K562 (cell line): ENCODE data around the gene NISCH. TPM values are rescaled to one million over a fixed set of nuclear protein-coding genes. Genes with fewer than 3 reads are reported as not detected.

Experiments
- ATAC-seq: fragments of 200-7000 bp; cut with Tn5 transposase; 3 replicates; pipeline ENCODE4 v1.9.1; 2020; ENCODE audit warnings: moderate library complexity
- BruUV-seq: library from RNA; stranded (reverse); fragments of 400-500 nt; replicated peaks from 2 replicates; lab custom pipeline; 2021; lab: Mats Ljungman, UMichigan
- CTCF ChIA-PET: fragments of 300-600 bp; formaldehyde crosslinking; extraction: SDS; loops from one replicate; lab custom pipeline; 2021; ENCODE audit warnings: low intra/inter-chr PET ratio; lab: Yijun Ruan, JAX
- POLR2A ChIA-PET: fragments of 300-600, 350-650 bp; sonication (Branson Sonifier 250); formaldehyde crosslinking; extraction: SDS; loops from one replicate; lab custom pipeline; 2021; ENCODE audit warnings: antibody characterized with exemption, inconsistent platforms; lab: Yijun Ruan, JAX
- DNase-seq, 4 experiments: peaks; one replicate each; pipeline versions ENCODE4 v3.0.0 to v3.0.0-alpha.2; 2011 to 2018; ENCODE audit warnings: low spot score in 3 of 4, mixed read lengths in 3 of 4; ENCODE audit errors: extremely low read depth in 1 of 4
- FAIRE-seq: peaks from 2 replicates; lab custom pipeline; 2011; peaks lifted over from hg19 to GRCh38; lab: Jason Lieb, UNC
- H2AFZ ChIP-seq: 2 replicates; pipeline ENCODE4 v1.6.0; 2011; ENCODE audit warnings: low read depth, low read length, control low read depth, inconsistent platforms
- H3K27ac ChIP-seq: fragments of 200-600 bp; 3 replicates; pipeline ENCODE4 v1.8.0; 2011; ENCODE audit warnings: low read depth, mild to moderate bottlenecking, control low read depth, inconsistent platforms, low read length, moderate library complexity, mixed read lengths; ENCODE audit errors: extremely low read depth
- H3K27me3 ChIP-seq, 2 experiments: fragments of 300-600 bp in 1 of 2; 2 replicates in 1 of 2; 3 replicates in 1 of 2; pipeline versions ENCODE4 v1.6.0 to v1.8.0; 2011; ENCODE audit warnings: inconsistent platforms in 2 of 2, low read length in 2 of 2, mild to moderate bottlenecking in 1 of 2, mixed read lengths in 1 of 2, moderate library complexity in 1 of 2; ENCODE audit not compliant: control insufficient read depth in 2 of 2, insufficient read depth in 2 of 2
- H3K36me3 ChIP-seq: fragments of 300-600 bp; 3 replicates; pipeline ENCODE4 v1.8.0; 2011; ENCODE audit warnings: mild to moderate bottlenecking, low read length, inconsistent platforms; ENCODE audit not compliant: control insufficient read depth, insufficient read depth
- H3K4me1 ChIP-seq, 2 experiments: fragments of 200-600 bp in 1 of 2; replicated peaks in 1 of 2; 2 replicates in 1 of 2; 3 replicates in 1 of 2; pipeline versions ENCODE4 v1.5.1 to v1.8.0; 2011; ENCODE audit warnings: inconsistent platforms in 2 of 2, low read length in 2 of 2, mild to moderate bottlenecking in 1 of 2, mixed read lengths in 1 of 2, moderate library complexity in 1 of 2; ENCODE audit not compliant: control insufficient read depth in 2 of 2, insufficient read depth in 2 of 2
- H3K4me2 ChIP-seq: 2 replicates; pipeline ENCODE4 v1.6.1; 2011; ENCODE audit warnings: low read length, control low read depth, inconsistent platforms, mixed read lengths; ENCODE audit not compliant: insufficient read depth
- H3K4me3 ChIP-seq: fragments of 200-600 bp; sonication (generic), shearing (Covaris generic); 2 replicates; pipeline ENCODE4 v1.5.1; 2016; ENCODE audit warnings: control low read depth, inconsistent platforms
- H3K79me2 ChIP-seq: fragments of 200-600 bp; 3 replicates; pipeline ENCODE4 v1.8.0; 2011; ENCODE audit warnings: low read length, inconsistent platforms; ENCODE audit not compliant: control insufficient read depth, insufficient read depth
- H3K9ac ChIP-seq, 2 experiments: 2 replicates each; pipeline versions ENCODE4 v1.6.0 to v1.6.1; 2011; ENCODE audit warnings: low read depth in 2 of 2, low read length in 2 of 2, control low read depth in 1 of 2, inconsistent platforms in 1 of 2, mild to moderate bottlenecking in 1 of 2, mixed read lengths in 1 of 2; ENCODE audit not compliant: insufficient read depth in 1 of 2
- H3K9me1 ChIP-seq: one replicate; pipeline ENCODE4 v1.6.0; 2011; ENCODE audit warnings: inconsistent platforms, mild to moderate bottlenecking, low read length, moderate library complexity; ENCODE audit not compliant: control insufficient read depth, insufficient read depth
- H3K9me3 ChIP-seq: replicated peaks from 2 replicates; pipeline ENCODE4 v1.5.1; 2011; ENCODE audit warnings: low read depth, low read length, inconsistent platforms; ENCODE audit not compliant: control insufficient read depth, insufficient read depth
- H4K20me1 ChIP-seq: replicated peaks from 2 replicates; pipeline ENCODE4 v1.6.1; 2011; ENCODE audit warnings: low read length, inconsistent platforms, mixed read lengths; ENCODE audit not compliant: control insufficient read depth, insufficient read depth
- DMBX1 ChIP-seq: fragments of 250-450 bp; sonication (Bioruptor Pico); IDR thresholded peaks from 2 replicates; pipeline ENCODE4 v1.8.0; 2022; ENCODE audit warnings: inconsistent platforms, mild to moderate bottlenecking, moderate library complexity, borderline replicate concordance
- MBD2 ChIP-seq: sonication (generic); IDR thresholded peaks from 2 replicates; pipeline ENCODE4 v1.6.1; 2016; ENCODE audit warnings: low read depth, borderline replicate concordance
- NELFE ChIP-seq: IDR thresholded peaks from 2 replicates; pipeline ENCODE4 v1.6.1; 2011; ENCODE audit warnings: mild to moderate bottlenecking; ENCODE audit not compliant: insufficient read depth, insufficient read length
- ZNF436 ChIP-seq: fragments of 250-450, 450-650 bp; sonication (Bioruptor Pico); formaldehyde crosslinking; IDR thresholded peaks from 2 replicates; pipeline ENCODE4 v1.7.0; 2020; ENCODE audit warnings: mild to moderate bottlenecking
- WGBS: fragments of 100-300 bp; shearing (Covaris generic); methylation state at CpG from one replicate; pipeline ENCODE4 v1.1.6; 2016; ENCODE audit warnings: low coverage, mixed read lengths; ENCODE audit not compliant: insufficient coverage; ENCODE audit errors: missing lambda C conversion rate; 5-methylcytosine and 5-hydroxymethylcytosine counted together
- in situ Hi-C: fragments of 300-500 bp; cut with MboI; formaldehyde crosslinking; loops from 4 replicates; pipeline ENCODE4 v1.15.0; 2018; ENCODE audit warnings: inconsistent platforms, mixed read lengths
- intact Hi-C: fragments of 100-400 bp; cut with micrococcal nuclease; formaldehyde crosslinking; loops from 2 replicates; pipeline ENCODE4 v1.14.2; 2022
- polyA plus RNA-seq, 8 experiments: library from polyadenylated mRNA; depleted of rRNA in 4 of 8; stranded (reverse) in 5 of 8; unstranded in 3 of 8; fragments of >200 nt; fragmentation: Nextera tagmentation in 2 of 8; fragmentation: Illumina TruSeq in 1 of 8; extraction: Ambion mirVana in 2 of 8; extraction: Trizol in 1 of 8; gene quantifications; 2 replicates each; pipeline versions ENCODE4 v1.2.1 to v1.2.3, GENCODE V29; 2011 to 2014; ENCODE audit warnings: inconsistent platforms in 1 of 8, missing spikeins in 1 of 8
- total RNA-seq, 7 experiments: library from RNA; depleted of rRNA in 6 of 7; stranded (reverse); fragments of >200 nt in 6 of 7; fragmentation: Illumina TruSeq in 2 of 7; extraction: Trizol in 2 of 7; gene quantifications; 2 replicates each; pipeline versions ENCODE4 v1.2.1 to v1.2.3, GENCODE V29; 2011 to 2021; ENCODE audit warnings: low replicate concordance in 1 of 7
- TF ChIP-seq, protein P1 (sequence below): fragments of 450-650 bp; IDR thresholded peaks from 2 replicates; pipeline ENCODE4 v1.6.1; 2016; ENCODE audit warnings: antibody characterized with exemption
- TF ChIP-seq, protein P2 (sequence below): IDR thresholded peaks from 2 replicates; pipeline ENCODE4 v1.6.1; 2016; ENCODE audit warnings: missing genetic modification characterization, missing compliant biosample characterization

The NISCH gene
- total and polyA plus RNA-seq, 9 of the 15 experiments (the other 6 are each of a cell fraction or from before 2014, with no cell fraction given) = 0.44 to 43.5 (median 23.4) TPM

DNA sequence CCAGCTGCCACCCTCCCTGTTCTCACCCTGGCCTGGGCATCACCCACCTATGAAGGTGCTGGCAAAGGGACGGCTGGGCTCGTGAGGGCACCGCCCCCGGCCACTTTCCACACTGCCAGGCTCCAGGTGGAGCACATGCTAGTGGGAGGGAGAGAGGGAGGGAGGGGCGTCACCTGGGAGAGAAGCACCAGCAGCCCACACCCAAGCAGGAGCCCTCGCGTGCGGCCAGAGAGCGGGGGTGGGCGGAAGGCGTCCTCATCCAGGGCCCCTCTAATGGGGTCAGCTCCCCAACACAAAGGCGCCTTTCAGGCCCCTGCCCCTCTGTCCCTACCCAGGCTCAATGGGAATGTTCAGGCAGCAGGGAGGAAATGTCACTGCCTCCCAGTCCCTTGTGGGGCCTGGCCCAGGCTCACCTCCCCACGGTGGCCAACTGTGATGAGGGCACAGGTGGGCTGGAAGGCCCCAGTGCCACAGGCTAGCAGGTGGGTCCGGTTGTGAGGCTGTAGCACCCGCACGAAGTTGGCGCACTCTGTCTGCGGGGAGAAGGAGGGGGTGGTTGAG, 13.6 kb upstream of the NISCH start:
- peaks cover 0 to 4% of the 10 kb centered on the region in 2 experiments; a peak in 1 of 5 replicates for H3K27me3 ChIP-seq
- no peak overlapping the region for H3K27ac ChIP-seq
- 50% methylated on average over 6 of the region's 18 CpGs for WGBS
- POLR2A ChIA-PET = no interaction called here
- H3K4me2 ChIP-seq = no peak overlapping the region
- no peaks in the 10 kb centered on the region for H4K20me1 ChIP-seq
- in situ Hi-C loops = loop anchor here (10.0 kb wide), 1 partner anchor 147 kb away; no protein-coding TSS in a partner anchor
- no peak overlapping the region for H3K4me3 ChIP-seq
- no peak overlapping the region for H2AFZ ChIP-seq
- CTCF ChIA-PET = no interaction called here
- no peaks in the 10 kb centered on the region for H3K9me3 ChIP-seq
- H3K4me1 ChIP-seq = peaks cover 0 to 30% of the 10 kb centered on the region in 2 experiments; a peak in 2 of 5 replicates
- no peaks in the 10 kb centered on the region for H3K79me2 ChIP-seq
- BruUV-seq = no TSS peak
- H3K9ac ChIP-seq = no peak overlapping the region
- intact Hi-C loops = no loop called here
- ATAC-seq = no peak
- no peaks in the 10 kb centered on the region for H3K36me3 ChIP-seq
- H3K9me1 ChIP-seq = no peaks in the 10 kb centered on the region
- TF ChIP-seq MBD2 = no peak
- TF ChIP-seq NELFE = no peak
- TF ChIP-seq, protein P1, sequence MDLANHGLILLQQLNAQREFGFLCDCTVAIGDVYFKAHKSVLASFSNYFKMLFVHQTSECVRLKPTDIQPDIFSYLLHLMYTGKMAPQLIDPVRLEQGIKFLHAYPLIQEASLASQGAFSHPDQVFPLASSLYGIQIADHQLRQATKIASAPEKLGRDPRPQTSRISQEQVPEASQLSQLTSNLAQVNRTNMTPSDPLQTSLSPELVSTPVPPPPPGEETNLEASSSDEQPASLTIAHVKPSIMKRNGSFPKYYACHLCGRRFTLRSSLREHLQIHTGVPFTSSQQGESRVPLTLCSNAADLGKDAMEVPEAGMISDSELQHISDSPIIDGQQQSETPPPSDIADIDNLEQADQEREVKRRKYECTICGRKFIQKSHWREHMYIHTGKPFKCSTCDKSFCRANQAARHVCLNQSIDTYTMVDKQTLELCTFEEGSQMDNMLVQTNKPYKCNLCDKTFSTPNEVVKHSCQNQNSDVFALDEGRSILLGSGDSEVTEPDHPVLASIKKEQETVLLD = no peak
- no peak for TF ChIP-seq DMBX1 (CRISPR knock-in tag)
- TF ChIP-seq, protein P2, sequence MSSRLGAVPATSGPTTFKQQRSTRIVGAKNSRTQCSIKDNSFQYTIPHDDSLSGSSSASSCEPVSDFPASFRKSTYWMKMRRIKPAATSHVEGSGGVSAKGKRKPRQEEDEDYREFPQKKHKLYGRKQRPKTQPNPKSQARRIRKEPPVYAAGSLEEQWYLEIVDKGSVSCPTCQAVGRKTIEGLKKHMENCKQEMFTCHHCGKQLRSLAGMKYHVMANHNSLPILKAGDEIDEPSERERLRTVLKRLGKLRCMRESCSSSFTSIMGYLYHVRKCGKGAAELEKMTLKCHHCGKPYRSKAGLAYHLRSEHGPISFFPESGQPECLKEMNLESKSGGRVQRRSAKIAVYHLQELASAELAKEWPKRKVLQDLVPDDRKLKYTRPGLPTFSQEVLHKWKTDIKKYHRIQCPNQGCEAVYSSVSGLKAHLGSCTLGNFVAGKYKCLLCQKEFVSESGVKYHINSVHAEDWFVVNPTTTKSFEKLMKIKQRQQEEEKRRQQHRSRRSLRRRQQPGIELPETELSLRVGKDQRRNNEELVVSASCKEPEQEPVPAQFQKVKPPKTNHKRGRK = no peak
- TF ChIP-seq ZNF436 (CRISPR knock-in tag) = no peak
- FAIRE-seq = no peak
- DNase-seq = no peak
